Prostate gland (tissue), 2 donors: Measurements from ENCODE around the gene ADARB2.

ENCODE experiments used
- POLR2AphosphoS5 ChIP-seq: sonication (generic); formaldehyde crosslinking; IDR thresholded peaks from one replicate; pipeline ENCODE4 v1.6.1; 2017; ENCODE audit warnings: antibody characterized with exemption
- TF ChIP-seq, protein P1 (sequence below), 4 experiments: fragments of 200-600 bp in 2 of 4; fragments of 450-650 bp in 2 of 4; sonication (generic) in 2 of 4; IDR thresholded peaks; 1 replicate in 3 of 4; 2 replicates in 1 of 4; pipeline ENCODE4 v1.5.1; 2016 to 2019; ENCODE audit warnings: antibody characterized with exemption in 4 of 4, mild to moderate bottlenecking in 2 of 4, moderate library complexity in 2 of 4

DNA sequence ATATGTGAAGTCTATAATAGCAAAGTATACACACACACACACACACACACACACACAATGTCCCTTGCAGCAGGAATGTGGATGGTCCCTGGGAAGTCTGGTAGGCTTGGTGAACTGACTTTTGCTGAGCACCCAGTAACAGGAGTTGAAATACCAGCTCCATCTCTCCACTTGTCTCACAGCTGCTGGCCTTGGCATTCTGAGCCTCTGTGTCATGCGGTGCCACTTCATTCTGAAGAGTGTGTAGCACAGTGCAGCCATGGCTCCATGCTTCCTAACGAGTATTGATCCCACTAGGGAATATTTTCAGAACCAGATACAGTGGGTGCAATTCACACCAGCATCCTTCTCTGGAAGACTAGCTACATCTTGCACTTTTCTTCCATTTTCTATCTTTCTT lies 192.4 kb downstream of the ADARB2 start:
- no peak for TF ChIP-seq POLR2AphosphoS5
- TF ChIP-seq, protein P1, sequence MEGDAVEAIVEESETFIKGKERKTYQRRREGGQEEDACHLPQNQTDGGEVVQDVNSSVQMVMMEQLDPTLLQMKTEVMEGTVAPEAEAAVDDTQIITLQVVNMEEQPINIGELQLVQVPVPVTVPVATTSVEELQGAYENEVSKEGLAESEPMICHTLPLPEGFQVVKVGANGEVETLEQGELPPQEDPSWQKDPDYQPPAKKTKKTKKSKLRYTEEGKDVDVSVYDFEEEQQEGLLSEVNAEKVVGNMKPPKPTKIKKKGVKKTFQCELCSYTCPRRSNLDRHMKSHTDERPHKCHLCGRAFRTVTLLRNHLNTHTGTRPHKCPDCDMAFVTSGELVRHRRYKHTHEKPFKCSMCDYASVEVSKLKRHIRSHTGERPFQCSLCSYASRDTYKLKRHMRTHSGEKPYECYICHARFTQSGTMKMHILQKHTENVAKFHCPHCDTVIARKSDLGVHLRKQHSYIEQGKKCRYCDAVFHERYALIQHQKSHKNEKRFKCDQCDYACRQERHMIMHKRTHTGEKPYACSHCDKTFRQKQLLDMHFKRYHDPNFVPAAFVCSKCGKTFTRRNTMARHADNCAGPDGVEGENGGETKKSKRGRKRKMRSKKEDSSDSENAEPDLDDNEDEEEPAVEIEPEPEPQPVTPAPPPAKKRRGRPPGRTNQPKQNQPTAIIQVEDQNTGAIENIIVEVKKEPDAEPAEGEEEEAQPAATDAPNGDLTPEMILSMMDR (IDR thresholded peaks at IDR 0.05): no peak
